Erythroblast (primary cell): ENCODE results near the gene TUBA4B.
A peak's percentile ranks its signal among the peaks of the same experiment; 100 is the strongest.

Experiments
- DNase-seq, 2 experiments: peaks; one replicate each; lab custom pipeline; 2025; lab: John Stamatoyannopoulos, UW
- GATA1 ChIP-seq: IDR thresholded peaks from 2 replicates; pipeline ENCODE4 v1.6.1; 2011; ENCODE audit warnings: low read depth, mild to moderate bottlenecking, control low read depth, low read length, moderate library complexity
- POLR2A ChIP-seq: IDR thresholded peaks from 2 replicates; pipeline ENCODE4 v1.6.1; 2011; ENCODE audit warnings: mild to moderate bottlenecking, low read length

Gene TUBA4B

DNA sequence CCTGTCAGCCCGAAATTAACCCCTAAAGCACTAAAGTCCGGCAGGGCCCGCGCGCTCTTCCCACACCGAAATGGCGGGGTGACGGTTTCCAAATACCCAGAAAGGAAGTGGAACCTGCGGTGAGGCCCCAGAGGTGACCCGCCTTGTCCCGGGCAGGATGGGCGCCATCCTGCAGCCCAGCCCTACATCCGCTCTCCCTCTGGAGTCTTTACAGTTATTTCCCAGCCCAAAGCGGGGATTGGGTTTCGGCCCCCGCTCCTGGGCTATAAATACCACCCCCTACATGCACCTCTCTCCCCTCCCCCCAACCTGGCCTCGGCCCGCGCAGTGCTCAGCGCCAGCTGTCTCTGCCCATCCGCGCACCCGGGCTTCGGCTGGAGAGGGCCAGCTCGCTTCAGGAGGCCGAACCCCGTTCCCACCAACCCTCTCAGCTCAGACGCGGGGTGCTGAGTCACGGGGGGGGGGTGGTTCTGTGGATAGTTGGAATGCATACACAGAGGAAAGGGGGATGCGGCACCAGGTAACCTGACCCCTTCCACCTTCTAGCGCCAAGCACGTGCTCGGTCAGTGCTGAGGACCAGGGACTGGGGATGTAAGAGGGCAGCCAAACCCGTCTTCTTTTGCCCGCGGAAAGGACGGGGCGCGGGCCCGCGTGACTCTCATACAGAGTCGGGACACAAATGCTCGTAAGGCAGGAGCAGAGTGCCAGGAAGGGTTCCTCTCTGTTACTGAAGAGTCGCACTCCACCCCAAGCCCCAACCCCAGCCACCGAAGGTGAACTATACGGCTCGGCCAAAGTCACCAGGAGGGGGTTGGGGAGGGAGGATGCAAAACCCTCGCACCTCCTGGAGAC is at the start of gene TUBA4B:
TSS of gene TUBA4B (plus strand) at position 344 of the 853 bp plus-strand sequence. CDS start at position 509, 165 bp downstream.
- no peak for TF ChIP-seq POLR2A
- no peak for TF ChIP-seq GATA1
- DNase-seq = peak; percentile 63 to 78

DNA sequence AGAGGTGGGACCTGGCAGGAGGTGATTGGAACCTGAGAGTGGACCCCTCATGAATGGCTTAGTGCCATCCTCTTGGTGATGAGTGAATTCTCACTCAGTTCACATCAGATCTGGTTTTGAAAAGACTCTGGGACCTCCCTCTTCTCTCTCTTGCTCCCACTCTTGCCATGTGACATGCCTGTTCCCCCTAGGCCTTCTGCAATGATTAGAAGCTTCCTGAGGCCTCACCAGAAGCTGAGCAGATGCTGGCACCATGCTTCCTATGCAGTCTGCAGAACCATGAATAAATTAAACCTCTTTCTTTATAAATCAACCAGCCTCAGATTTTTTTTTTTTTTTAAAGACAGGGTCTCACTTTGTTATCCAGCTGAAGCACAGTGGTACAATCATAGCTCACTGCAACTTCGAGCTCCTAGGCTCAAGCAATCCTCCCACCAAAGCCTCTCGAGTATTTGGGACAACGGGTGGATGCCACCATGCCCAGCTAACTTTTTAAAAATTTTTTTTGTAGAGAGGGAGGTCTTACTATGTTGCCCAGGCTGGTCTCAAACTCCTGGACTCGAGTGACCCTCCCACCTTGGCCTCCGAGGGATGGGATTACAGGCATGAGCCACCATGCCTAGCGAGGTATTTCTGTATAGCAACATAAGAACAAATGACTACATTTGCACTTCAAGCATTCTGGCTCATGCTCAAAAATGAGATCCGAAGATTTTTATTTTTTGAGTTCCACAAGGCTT is 48.4 kb upstream of the TUBA4B start:
- DNase-seq = no peak
- TF ChIP-seq GATA1 = no peak
- TF ChIP-seq POLR2A = no peak

DNA sequence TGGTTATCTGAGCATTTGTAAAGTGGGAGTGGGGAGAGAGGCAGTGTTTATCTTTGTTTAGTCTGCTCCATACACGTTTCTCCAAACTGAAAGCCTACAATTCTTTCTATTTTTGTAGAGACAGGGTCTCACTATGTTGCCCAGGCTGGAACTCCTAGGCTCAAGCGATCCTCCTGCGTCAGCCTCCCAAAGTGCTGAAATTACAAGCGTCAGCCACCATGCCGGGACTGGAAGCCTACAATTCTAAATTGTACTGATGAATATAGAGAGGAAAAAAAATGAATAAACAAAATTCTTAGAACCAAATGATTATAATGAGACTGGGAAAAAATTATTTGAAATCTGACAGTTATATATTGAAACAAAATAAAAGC is 47.9 kb upstream of the TUBA4B start:
- TF ChIP-seq POLR2A (no peak), GATA1 (no peak)

DNA sequence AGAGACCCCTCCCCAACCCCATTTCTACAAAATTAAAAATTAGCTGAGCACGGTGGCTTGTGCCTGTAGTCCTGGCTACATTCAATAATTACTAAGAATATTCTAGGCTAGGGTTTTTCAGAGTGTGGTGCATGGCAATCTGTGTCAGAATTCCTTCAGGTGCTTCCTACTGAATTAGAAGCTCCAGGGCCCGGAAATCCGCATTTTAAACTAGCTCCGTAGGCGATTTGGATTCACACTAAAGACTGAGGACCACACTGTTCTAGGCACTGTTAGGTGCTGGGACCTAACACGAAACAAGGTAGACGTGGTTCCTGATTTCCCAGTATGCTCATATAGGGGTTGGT is 47.1 kb upstream of the TUBA4B start:
- DNase-seq = no peak
- no peak for TF ChIP-seq POLR2A
- TF ChIP-seq GATA1 = no peak

More for the DNA sequence above, 47.9 kb upstream of the TUBA4B start:
- no peak for DNase-seq

DNA sequence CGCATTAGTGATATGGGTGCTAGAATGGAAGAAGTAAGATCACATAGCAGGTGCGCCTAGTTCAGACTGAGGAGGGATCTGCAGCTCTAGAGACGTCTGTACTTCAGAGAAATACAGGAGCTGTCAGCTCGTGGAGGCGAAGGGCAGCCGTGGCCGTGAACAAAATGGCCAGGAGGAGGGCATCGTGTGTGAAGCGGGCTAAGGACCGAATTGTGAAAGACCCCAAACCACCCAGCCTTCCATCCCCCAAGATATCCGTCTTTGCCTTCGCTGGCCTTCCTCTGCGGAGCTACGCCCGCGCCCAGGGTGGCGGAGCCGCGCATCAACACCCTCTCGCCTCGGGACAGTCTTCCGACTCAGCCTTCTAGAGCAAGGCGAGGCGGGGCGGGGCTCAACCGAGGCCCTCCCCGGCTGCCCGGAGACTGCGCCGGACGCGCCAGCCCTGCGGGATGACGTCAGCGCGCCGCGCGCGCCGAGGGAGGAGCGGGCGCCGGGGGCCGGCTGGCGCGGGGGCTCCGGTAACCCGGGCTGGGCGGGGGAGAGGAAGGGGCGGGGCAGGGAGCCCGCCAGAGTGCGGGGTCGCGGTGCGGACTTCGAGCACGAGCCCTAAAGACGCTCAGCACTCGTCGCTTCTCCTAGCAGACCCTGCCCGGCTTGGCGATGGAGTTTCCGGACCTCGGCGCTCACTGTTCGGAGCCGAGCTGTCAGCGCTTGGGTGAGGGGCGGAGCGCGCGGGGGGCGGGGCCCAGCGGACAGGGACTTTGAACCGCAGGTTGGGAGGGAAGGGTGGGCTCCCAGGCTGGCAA is 46.5 kb upstream of the TUBA4B start, which contains the start of gene ZFAND2B:
TSS of gene ZFAND2B (plus strand) at position 455 of the 806 bp plus-strand sequence. CDS start at position 661, 206 bp downstream.
- peak; percentile 95 to 97 for DNase-seq
- TF ChIP-seq GATA1 = no peak
- peak; percentile 97 for TF ChIP-seq POLR2A

DNA sequence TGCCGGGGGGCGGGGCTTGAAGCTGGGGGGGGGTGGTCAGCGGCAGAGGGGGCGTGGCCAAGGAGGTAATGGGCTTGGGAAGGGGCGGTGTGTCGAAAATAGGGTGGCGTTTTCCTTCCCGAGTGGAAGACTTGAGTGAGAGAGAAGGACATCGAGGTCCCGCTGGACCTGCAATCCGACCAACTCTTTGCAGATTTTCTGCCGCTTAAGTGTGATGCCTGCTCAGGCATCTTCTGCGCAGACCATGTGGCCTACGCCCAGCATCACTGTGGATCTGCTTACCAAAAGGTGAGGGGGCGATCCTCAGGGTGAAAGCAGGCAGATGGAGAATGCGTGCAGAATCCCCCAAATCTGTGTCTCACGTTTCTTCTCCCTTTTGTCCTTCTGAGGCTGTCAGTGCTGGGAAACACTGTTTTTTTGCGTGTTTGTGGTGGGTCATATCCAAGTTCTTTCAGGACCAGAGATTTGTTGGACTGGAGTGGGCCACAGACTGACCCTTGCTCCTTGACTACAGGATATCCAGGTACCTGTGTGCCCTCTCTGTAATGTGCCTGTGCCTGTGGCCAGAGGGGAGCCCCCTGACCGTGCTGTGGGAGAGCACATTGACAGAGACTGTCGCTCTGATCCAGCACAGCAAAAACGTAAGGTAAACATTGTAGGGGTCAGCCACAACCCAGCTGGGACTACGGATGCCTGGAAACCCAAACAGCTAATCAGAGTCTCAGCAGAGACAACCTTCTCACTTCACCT is 45.7 kb upstream of the TUBA4B start:
- DNase-seq = no peak
- TF ChIP-seq POLR2A (peak; percentile 19), GATA1 (no peak)

DNA sequence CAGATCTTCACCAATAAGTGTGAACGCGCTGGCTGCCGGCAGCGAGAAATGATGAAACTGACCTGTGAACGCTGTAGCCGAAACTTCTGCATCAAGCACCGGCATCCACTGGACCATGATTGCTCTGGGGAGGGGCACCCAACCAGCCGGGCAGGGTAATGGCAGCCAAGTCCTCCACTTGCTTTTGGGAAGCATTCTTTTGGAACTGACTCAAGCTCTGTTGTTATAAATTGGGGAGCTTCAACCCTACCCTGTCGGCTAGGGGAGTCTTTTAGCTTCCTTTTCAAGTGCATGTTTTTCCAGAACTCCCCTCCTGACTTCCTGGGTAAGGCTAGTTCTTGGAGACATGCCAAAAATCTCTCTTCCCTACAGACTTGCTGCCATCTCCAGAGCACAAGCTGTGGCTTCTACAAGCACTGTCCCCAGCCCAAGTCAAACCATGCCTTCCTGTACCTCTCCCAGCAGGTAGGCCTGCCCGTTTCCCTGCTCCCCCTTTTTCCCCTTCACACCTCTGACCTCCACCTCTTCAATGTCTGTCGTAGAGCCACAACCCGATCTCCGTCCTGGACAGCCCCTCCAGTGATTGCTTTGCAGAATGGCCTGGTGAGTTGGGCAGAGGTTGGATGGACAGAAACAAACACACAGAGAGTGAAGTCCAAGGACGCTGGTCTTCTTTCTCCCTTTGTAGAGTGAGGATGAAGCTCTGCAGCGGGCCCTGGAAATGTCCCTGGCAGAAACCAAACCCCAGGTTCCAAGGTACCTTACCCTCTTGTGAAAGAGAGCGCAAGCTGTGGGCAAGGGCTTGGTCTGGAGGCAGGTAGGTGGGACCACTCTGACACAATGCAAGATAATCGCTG is 44.9 kb upstream of the TUBA4B start:
- peak; percentile 13 for TF ChIP-seq POLR2A
- TF ChIP-seq GATA1 = no peak
- DNase-seq = peak in 1 of 2 experiments; percentile 48

DNA sequence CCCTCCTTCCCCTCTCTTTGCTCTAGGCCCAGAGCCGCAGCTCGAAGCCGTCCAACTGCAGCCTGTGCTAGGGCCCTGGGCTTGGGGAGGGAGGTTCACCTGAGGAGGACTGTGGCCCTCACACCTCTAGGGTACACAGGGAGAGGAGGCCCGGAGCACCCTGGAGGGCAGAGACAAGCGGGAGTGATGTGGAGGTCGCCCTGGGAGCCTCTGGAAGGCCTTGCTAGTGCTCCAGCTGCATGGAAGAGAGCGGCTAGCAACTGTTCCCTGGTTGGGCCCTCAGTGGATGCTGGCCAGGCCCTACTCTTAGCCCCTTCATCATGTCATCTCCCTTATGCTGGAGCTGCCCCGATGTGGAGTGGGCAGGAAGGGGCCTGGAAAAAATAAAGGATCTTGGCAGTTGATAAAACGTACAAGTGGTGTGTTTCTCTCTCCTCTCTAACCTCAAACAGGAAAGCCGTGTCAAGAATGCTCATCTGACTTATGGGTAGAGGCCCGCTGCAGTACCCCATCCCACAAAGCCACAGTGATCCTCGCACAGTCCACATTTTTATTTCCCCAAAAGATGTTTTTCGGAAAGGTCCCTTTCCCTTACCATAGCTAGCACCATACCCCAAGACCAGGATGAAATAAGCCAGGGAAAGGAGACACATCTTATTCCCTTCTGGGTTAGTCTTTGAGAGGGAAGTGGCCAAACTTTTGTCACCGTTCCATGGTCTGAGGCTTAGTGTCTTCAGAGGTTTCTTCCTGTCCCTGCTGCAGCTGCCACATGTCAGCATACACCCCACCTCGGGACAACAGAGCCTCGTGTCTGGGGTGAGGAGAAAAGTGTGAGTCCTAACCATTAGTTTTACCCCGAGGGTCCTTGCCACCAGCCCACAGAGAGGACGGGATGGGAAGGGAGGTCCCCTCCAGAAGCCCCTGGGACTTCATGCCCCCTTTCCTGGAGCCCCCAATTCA is 43.5 kb upstream of the TUBA4B start:
- DNase-seq = no peak
- TF ChIP-seq POLR2A = no peak
- TF ChIP-seq GATA1 = no peak

DNA sequence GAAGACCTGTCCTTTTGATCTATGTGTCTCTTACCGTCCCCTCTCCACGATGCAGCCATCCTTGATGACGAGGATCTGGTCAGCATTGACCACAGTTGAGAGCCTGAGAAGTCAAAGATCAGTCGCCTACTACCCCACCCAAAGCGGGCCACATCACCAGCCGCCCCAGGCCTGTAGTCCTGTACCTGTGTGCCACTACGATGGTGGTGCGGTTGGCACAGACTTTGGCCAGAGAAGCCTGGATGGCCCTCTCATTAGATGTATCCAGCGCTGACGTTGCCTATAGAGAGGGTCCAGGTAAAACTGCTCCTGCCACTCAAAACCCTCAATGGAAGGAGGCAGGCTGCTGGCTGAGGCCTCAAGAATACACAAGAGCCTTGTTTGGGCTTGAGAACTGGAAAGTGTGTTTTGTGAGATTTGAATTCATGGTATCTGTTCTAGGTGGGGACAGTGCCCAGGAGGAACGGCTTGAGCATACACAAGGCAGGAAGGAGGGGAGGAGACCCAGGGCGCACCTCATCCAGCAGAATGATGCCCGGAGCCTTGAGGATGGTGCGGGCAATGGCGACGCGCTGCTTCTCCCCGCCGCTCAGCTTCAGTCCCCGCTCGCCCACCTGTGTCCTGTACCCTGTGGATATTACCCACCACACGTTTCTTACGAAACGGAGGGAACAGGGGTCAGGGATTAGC is 42.7 kb upstream of the TUBA4B start:
- no peak for DNase-seq
- TF ChIP-seq GATA1 = no peak
- TF ChIP-seq POLR2A = peak; percentile 34

DNA sequence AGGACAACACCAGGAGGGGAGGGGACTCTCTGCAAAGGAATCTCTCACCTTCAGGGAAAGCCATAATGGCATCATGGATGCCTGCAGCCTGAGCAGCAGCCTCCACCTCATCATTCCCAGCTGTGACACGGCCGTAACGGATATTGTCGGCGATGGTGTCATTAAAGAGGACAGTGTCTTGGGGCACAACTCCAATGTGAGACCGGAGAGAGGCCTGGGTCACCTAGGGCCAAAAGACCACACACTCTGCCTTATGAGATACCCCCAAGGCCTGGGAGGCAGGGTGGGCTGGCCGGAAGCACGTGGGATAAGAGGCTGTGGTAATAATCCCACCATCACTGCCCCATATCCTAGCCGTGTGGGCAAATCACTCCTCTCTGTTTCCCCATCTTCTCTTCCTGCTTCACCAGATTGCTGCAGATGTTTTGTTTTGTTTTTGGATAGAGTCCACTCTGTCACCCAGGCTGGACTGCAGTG is 42.1 kb upstream of the TUBA4B start:
- TF ChIP-seq POLR2A (peak; percentile 1), GATA1 (no peak)
- no peak for DNase-seq
